Non-pigmented ciliary epithelial cell (primary cell): ENCODE data around the gene RTN1.

Experiments
- DNase-seq: peaks from one replicate; pipeline ENCODE4 v3.0.0-alpha.2; 2010; ENCODE audit warnings: low read depth

Gene RTN1, protein sequence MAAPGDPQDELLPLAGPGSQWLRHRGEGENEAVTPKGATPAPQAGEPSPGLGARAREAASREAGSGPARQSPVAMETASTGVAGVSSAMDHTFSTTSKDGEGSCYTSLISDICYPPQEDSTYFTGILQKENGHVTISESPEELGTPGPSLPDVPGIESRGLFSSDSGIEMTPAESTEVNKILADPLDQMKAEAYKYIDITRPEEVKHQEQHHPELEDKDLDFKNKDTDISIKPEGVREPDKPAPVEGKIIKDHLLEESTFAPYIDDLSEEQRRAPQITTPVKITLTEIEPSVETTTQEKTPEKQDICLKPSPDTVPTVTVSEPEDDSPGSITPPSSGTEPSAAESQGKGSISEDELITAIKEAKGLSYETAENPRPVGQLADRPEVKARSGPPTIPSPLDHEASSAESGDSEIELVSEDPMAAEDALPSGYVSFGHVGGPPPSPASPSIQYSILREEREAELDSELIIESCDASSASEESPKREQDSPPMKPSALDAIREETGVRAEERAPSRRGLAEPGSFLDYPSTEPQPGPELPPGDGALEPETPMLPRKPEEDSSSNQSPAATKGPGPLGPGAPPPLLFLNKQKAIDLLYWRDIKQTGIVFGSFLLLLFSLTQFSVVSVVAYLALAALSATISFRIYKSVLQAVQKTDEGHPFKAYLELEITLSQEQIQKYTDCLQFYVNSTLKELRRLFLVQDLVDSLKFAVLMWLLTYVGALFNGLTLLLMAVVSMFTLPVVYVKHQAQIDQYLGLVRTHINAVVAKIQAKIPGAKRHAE

DNA sequence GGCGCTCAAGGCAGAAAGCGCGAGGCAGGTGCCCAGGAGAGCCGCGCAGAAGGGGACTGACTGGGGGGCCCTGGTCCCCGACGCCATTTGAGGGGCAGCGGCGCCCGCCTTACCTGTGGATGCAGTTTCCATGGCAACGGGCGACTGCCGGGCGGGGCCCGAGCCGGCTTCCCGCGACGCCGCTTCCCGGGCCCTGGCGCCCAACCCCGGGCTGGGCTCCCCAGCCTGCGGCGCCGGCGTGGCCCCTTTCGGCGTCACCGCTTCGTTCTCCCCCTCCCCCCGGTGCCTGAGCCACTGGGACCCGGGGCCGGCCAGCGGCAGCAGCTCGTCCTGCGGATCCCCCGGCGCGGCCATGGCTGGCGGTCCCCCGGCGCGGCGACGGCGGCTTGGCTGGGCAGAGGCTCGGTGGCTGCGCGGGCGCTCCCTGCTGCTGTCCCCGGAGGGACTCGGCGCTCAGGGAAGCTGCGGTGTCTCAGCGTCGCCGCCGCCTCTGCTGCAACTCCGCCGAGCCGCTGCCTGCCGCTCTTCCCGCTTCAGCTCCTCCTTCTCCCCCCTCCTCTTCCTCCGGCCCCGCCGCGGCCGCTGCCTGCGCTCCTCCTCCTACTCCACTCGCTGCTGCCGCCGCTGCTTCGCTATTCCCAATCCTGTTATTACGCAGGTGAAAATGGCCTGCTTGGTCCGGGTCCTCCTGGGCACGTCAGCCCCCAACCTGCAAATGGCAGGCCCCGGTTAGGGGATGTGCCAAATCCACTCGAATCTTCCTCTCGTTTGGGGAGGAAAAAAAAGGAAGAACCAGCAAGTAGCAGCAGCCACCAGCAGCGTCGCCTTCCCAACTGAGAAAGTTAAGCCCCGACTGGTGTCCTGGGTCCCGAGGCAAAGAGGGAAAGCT, at the start of gene RTN1:
Gene RTN1, minus strand, starts transcription at position 500 of the 889 bp plus-strand sequence. Its CDS starts 146 bp downstream, at position 354.
- no peak for DNase-seq

DNA sequence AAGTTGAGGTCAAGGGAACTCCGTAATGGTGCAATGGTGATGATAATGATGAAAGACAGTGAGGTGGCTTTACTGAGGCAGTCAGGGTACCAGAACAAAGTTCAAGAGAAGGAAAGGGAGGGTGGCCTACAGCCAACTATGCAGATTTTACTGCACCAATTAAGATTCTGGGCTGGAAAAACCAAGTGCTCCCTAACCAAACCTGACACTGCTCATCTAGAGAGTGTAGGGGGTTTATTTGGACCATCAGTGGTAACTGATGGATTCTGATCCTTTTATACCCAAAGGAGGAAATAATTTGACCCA, 49.8 kb upstream of the RTN1 start:
- no peak for DNase-seq

DNA sequence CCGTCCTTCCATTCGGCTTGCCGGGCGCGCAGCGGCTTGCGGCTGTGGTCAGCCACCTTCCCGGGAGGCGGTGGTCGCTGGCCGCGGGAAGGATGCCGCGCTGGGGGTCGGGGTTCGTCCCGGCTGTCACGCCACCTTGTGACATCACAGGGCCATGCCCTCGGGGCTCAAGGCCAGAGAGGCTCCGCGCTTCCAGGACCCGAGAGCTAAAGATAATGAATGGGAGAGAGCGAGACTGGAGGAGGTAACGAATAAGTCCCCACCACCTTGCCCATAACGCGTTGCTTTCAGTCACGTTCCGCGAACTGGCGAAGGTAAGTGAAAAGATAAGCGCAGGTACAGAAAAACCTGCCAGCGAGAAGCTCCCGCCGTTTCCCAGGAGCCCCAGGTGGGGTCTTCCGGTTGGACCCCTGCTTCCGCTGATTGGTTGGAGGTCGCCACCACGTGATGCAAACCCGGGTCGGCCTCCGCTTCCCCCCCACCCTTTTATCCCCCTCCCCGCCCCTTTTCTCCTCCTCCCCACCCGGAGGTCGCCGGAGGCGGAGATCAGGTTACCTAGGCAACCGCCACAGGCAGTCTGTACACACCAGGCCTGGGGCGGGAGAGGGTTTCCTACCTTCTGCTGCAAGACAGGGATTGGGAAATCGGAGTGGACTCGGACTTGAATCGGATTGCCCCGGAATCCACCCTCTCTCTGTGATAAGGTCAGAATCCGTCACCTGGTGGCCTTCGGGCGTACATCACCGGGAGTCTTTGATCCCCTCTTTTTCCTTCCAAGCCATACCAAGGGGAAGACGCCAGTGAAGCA, 49.2 kb upstream of the RTN1 start, which contains the start of gene LRRC9:
Gene LRRC9, plus strand, starts transcription at position 575 of the 808 bp plus-strand sequence.
- no peak for DNase-seq

DNA sequence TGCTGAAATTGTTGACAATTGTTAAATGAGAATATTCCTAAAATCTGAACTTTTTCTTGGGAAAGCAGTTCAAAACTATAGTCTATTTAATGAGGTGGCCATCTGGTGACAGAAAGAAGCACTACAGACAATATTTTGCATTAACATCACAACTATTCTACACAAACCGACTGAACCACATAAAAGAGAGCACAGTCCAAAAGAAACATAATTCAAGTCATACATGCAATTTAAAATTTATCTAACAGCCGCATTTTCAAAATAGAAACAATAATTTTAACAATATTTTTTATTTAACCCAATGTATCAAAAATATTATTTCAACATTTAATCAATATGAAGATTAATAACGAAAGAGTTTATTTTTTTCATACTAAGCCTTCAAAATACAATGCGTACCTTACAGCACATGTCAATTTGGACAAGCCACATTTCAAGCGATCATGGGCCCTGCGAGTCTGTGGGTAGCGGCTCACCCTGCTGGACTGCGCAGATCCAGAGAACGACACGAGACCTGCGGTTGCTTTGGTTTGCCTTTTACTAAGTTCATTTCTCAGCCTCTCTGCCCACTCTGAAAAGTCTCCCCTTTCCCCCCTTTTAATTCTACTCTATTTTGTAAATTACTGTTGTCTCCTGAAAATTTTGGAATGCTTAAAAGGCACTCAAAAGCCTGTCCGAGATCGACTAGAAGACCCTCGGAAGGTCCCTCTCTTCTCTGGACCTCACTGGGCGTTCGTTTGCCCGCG, 48.4 kb upstream of the RTN1 start:
- no peak for DNase-seq

DNA sequence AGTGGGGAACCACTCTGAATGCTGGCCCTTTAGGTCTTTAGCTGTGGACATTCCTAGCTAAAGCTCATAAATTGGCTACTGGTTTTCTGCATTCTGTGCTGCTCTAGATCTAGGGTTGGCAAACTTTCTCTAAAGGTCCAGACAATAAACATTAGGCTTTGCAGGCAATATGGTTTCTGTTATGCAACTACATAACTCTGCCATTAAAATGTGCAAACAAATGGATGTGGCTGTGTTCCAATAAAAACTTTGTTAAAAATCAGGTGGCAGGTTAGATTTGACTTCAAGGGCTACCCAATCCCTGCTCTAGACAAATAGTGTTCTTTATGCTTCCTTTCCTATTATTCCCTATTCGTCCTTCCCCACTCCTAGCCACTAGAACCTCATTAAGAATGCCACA, 42.6 kb upstream of the RTN1 start:
- no peak for DNase-seq

DNA sequence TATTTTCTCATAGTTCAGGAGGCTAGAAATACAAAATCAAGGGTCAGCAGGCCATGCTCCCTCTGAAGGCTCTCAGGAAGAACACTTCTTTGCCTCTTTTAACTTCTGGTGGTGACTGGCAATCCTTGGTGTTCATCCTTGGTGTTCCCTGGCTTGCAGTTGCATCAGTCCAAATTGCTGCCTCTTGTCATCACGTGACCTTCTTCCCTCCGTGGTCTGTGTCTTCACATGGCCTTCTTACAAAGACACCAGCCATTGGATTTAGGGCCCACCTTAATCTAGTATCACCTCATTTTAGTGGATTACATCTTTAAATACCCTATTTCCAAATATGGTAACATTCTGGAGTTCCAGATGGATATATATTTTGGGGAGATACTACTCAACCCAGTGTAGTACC, 41.9 kb upstream of the RTN1 start:
- DNase-seq = no peak

DNA sequence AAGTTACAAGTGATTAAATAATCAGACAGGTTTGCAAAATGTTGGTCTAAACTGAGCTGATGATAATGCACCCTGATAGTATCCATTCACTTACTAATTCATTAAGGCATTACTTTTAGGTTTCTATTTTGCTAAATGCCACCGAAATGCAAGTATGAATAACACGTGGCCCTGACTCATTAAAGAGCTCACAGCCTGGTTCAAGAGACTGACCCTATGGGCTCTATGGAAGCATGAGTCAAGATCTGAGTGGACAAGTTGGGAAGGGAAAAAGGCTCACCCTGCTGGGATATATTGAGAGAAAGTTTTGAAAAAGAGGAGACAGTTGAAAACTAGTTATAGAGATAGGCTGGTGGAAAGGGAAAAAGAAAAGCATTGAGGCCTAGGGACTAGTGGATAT, 34.6 kb upstream of the RTN1 start:
- no peak for DNase-seq

DNA sequence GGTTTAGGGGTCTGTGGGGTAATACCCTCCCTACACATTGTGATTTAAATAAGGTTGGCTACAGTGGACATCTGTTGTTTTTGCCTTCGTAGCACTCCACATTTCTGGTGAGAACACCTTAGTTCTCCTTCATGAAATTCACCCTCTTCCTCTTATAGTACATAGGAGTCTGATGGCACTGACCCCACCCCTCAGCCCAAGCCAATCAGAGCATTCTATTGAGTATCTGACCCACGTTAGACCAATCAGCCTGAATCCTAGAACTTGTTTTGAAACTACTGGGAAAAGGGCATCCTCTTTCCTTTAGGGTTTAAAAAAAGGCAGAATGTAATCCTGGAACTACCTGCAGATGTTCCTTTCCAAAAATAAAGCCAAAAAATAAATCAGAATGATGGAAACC, 33.6 kb upstream of the RTN1 start:
- no peak for DNase-seq

DNA sequence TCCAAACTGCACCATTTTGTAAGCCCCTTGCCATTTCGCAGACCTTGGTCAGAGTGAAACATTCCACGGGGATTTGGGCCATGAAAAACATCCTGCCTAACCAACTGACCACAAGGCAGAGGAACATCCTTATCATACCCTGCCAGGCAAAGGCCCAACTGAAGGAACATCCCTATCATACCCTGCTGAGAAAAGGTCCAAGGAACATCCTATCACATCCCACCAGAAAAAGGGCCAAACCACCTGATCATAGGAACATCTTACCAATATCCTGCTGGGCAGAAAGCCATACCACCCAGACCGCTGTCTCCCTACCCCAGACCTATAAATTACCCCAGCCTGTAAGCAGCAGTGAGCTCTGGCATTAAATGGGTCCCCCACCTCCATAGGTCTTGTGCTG, 30.0 kb upstream of the RTN1 start:
- DNase-seq = no peak

DNA sequence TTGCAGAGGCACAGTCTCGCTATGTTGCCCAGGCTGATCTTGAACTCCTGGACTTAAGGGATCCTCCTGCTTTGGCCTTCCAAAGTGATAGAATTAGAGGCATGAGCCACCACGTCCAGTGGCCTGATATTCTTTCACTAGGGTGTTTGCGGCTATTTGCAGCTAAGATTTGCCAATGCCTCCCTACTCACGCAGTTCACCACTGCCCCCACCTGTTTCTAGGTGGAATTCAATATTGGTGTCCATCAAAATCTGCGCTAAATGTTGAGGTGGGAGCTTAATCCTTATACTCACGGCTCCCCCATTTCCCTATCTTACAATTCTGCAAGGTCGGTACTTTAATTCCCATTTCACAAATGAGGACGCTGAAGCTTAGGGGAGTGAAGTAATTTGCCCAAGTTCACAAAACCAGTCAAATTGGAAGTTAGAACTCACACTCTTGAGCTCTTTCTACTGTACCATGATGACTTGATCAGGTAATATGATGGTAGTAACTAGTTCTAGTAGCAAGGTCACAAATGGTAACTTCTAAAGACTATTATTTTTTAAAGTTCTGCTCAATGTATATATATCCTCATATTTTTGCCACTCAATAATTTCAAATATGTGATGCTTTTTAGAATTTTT, 27.3 kb upstream of the RTN1 start:
- no peak for DNase-seq

DNA sequence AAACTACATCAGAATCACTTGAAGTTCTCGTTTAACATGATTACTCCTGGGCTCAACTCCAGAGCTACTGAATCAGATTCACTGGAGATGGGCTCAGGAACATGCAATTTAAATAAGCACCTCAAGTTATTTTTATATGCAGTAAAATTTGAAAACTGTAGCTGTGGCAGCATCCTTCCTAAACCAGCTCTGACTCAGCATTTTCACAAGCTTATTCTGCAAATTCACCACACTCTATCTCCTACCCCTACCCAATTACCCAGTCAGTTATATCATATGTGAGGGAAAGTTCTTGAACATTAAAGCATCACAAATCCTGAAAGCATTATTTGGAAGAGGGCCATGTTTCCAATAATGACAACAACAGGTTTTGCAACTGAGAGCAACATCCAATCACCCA, 25.1 kb upstream of the RTN1 start:
- DNase-seq = no peak

DNA sequence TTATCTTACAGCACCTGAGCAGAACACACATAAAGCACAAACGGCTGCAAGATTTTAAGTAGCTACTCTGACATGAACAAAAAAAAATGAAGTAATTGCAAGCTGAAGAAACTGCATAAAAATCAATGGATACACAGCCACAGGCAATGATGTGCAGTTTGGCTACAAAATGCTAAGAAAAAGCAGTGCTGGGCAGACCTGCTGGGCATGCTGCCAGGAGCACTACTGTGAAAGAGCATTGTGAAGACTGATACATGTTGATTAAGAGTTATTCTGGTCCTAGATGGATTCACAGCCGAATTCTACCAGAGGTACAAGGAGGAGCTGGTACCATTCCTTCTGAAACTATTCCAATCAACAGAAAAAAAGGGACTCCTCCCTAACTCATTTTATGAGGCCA, 20.1 kb upstream of the RTN1 start:
- no peak for DNase-seq

DNA sequence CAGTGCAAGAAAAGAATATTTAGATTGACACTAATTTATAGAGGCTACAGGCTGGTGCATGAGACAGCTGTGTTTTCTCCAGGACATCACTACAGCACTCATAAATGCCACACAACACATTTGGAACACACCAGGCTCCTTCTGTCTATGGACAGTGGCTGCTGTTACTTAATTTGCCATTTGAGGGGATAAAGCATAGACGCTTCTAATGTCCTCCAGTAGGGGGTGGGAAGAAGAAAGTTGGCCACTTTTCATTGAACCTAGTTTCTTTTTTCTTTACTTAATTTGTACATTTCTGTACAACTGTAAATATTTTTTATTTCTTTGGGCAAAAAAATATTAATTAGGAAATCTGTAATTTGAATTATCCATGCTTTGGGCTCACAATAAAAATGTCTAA, 12.4 kb upstream of the RTN1 start:
- no peak for DNase-seq

DNA sequence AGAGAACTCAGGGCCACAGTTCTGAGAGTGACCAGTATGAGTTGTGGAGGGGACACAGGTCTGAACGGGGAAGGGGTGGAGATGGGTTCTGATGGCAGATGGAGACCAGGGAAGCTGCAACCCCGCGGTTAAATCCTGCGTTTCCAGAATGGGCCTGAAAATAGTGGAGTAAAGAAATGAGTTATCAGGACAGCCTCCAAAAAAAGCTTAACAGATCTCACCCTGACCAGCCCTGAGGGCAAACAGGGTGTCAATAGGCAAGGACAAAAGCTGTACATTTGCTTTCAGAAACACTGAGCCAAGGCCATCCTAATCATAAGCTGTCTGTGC, 555 bp upstream of the RTN1 start:
- DNase-seq = no peak

DNA sequence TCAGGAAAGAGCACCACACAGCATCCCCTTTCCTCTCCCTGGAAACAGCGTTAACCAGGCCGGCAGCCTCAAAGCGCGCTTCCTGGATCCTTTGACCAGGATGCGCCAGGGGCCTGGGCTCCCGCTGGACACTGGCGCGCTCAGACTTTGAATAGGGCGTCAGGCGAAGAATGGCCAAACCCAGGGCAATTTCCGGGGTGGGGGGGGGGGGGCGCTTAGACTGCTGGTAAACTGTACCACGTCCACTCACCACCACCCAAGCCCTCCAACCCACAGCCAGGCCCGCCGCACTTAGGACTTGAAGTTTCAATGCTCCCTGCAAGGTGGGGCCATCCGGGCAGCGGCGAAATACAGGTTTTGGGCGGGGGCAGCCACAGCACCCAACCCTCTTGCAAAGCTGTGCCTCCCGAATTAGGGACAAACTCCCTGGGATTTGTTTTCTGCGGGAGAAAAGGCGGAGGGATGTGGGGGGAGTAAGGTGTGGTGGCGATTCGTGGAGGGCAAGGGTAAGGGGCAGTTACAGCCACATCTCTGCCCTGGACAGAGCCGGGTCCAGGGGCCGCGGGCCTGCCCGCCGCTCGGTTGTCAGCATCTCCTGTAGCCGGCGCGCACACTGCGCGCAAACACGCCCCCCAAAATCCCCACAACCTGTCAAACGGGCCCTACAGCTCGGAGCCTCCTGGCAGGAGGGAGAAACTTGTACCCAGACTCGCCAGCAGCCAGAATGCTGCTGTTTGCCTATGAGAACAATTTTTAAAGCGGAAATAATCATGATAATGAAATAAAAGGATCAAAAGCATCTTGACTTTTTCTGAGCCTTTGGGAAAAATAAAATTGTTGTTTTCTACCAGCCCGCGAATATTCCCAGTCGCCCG, 958 bp downstream of the RTN1 start:
- DNase-seq = no peak

DNA sequence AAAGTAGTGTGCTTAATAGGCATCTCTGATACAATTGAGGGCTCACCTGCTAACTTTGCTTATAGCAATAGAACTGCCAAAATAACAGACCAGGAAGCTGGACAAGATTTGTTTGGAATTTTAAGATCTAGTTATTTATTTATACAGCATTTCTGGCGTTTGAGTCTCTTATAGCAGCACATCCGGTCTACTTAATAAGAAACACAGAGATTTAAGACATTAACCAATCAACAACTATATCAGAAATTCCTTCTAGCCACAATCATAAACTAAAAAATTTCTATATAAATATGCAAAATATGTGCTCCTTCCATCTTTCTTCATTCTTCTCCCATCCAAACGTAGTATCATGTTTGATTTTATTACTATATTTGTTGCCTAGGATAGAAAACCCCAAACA, 2.6 kb downstream of the RTN1 start:
- DNase-seq = no peak

DNA sequence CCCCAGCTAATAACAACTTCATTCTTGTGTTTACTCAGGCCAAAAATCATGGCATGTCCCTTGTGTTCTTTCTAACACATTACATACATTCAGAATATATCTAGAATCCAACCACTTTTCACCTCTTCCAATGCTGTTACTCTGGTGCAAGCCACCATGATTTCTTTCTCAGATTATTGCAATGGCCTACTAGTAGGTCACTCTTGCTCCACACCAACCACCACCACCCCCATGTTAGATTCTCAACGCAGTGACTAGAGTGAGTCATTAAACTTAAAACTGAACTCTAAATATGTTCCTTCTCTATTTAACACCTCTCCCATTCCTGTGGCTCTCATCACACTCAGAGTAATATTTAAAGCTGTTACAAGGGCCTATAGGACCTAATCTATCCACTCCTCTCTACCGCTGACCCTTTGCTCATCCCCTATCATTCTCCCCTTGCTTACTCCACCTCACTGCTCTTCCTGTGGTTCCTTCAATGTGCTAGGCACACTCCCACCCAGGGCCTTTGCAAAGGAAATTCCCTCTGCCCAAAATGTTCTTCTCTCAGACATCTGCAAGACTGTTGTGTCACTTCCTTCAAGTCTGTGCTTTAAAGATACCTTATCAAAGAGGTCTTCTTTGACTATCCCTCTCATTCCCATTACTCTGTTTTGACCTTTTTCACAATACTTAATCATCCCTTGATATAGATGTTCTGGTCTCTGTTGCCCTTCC, 6.6 kb downstream of the RTN1 start:
- DNase-seq = no peak

DNA sequence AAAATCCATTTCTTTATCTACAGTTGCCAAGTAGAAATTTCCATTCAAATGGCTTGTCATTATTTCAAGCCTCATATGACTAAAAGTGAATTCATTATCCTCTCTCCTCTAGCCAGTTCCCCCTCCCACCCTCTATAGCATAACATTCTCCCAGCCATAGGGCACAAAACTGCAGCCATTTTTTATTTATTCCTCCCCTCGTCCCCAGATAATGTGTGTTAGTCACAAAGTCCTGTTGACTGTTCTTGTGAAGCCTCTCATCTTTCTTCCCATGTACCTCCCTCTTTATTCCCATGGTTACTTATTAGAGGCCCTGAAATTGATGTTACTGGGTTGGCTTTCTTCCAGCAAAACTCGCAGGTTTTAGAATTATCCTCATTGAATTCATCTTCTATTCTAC, 13.2 kb downstream of the RTN1 start:
- no peak for DNase-seq

DNA sequence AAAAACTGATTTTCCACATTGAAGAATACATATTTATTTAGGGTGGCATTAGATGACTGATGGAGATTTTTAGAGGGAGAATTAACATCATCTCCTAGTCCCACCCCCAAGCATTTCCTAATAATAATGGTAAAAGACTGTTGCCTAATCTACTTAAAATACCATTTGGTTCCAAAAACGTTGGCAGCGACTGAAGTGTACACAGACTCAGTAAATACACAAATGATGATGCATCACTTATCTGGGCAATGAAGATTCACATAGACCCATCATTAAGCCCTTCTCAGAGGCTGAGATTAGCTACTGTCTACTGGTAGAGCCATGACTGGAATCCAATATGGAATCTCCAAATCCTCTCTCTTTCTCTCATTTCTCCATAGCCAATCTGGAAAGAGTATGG, 18.2 kb downstream of the RTN1 start:
- DNase-seq = no peak
